Vagina (tissue), 2 donors: ENCODE measurements around the gene CLDN7. TPM values are rescaled to one million over a fixed set of nuclear protein-coding genes. Genes with fewer than 3 reads are reported as not detected.

Experiments used
- DNase-seq, 2 donors: peaks; one replicate each; pipeline ENCODE4 v3.0.0-alpha.2; 2017; ENCODE audit errors: extremely low spot score in 2 of 2
- H3K27ac ChIP-seq: fragments of 200-600 bp; sonication (generic); one replicate; pipeline ENCODE4 v1.5.1; 2019
- H3K27me3 ChIP-seq: fragments of 200-600 bp; sonication (generic); one replicate; pipeline ENCODE4 v1.5.1; 2019
- H3K36me3 ChIP-seq, 2 donors: fragments of 200-600 bp; sonication (generic); one replicate each; pipeline ENCODE4 v1.5.1; 2017 to 2019
- H3K4me1 ChIP-seq: fragments of 200-600 bp; sonication (generic); one replicate; pipeline ENCODE4 v1.5.1; 2019
- H3K4me3 ChIP-seq, 2 donors: fragments of 200-600 bp; sonication (generic); 1 replicate in 1 of 2; 2 replicates in 1 of 2; pipeline ENCODE4 v1.5.1; 2016 to 2019
- H3K9me3 ChIP-seq: fragments of 200-600 bp; sonication (generic); one replicate; pipeline ENCODE4 v1.5.1; 2019
- CTCF ChIP-seq, 3 experiments: fragments of 450-650 bp in 2 of 3; fragments of 200-600 bp in 1 of 3; sonication (generic) in 1 of 3; IDR thresholded peaks; one replicate each; pipeline ENCODE4 v1.5.1; 2017 to 2019; ENCODE audit warnings: antibody characterized with exemption in 3 of 3, mild to moderate bottlenecking in 2 of 3, moderate library complexity in 2 of 3
- POLR2A ChIP-seq, 2 donors: fragments of 450-650 bp; IDR thresholded peaks; one replicate each; pipeline ENCODE4 v1.6.1; 2017; ENCODE audit warnings: antibody characterized with exemption in 2 of 2, mild to moderate bottlenecking in 2 of 2, moderate library complexity in 2 of 2
- POLR2AphosphoS5 ChIP-seq, 2 donors: sonication (generic); formaldehyde crosslinking; IDR thresholded peaks; one replicate each; pipeline ENCODE4 v1.9.0; 2017; ENCODE audit warnings: antibody characterized with exemption in 2 of 2, mild to moderate bottlenecking in 2 of 2, low read depth in 1 of 2; ENCODE audit not compliant: insufficient read depth in 1 of 2
- intact Hi-C: fragments of 100-400 bp; cut with DNase I; formaldehyde crosslinking; loops from one replicate; pipeline ENCODE4 v1.15.1; 2023
- total RNA-seq: library from RNA; depleted of rRNA; stranded (reverse); fragments of >200 nt; gene quantifications from one replicate; pipeline ENCODE4 v1.2.3, GENCODE V29; 2016

The CLDN7 gene
- total RNA-seq, 1 donor from 2014 or later = 75.9 TPM

GRCh38 chr17:7254511-7254910 is 7.8 kb downstream of the CLDN7 start:
- peaks cover 29% of the 10 kb centered on the region for H3K4me1 ChIP-seq
- no peak overlapping the region for H3K4me3 ChIP-seq
- no peaks in the 10 kb centered on the region for H3K27me3 ChIP-seq
- H3K9me3 ChIP-seq = no peaks in the 10 kb centered on the region
- no peak for DNase-seq
- H3K36me3 ChIP-seq = peaks cover 0 to 15% of the 10 kb centered on the region in 2 donors
- TF ChIP-seq POLR2AphosphoS5 (IDR thresholded peaks at IDR 0.05; ENCODE audit: insufficient read depth in 1 of 2, low read depth in 1 of 2) (no peak), POLR2A (IDR thresholded peaks at IDR 0.05) (no peak)
- H3K27ac ChIP-seq = no peak overlapping the region
- intact Hi-C loops = loop anchor here (10.0 kb wide), 1 partner anchor 310 kb away; the partner anchor contains the start of gene SENP3

GRCh38 chr17:7253082-7253481 is 9.2 kb downstream of the CLDN7 start:
- TF ChIP-seq POLR2A (IDR thresholded peaks at IDR 0.05) (no peak), POLR2AphosphoS5 (IDR thresholded peaks at IDR 0.05; ENCODE audit: insufficient read depth in 1 of 2, low read depth in 1 of 2) (no peak), CTCF (IDR thresholded peaks at IDR 0.05) (no peak)
- no peak for DNase-seq
- Histone ChIP-seq H3K9me3 (no peaks in the 10 kb centered on the region), H3K27ac (peak overlapping the region; percentile 99), H3K4me3 (peak overlapping the region; percentile 92 to 99), H3K36me3 (peaks cover 0 to 15% of the 10 kb centered on the region in 2 donors), H3K4me1 (peaks cover 44% of the 10 kb centered on the region), H3K27me3 (no peaks in the 10 kb centered on the region)
- intact Hi-C loops = loop anchor here (10.0 kb wide), 1 partner anchor 312 kb away; the partner anchor contains the start of gene SENP3

- Histone ChIP-seq H3K27ac (peak within 1 kb of the TSS; percentile 99), H3K4me3 (peak within 1 kb of the TSS; percentile 92 to 99), H3K36me3 (peaks cover 0 to 15% of the 10 kb centered on the region in 2 donors), H3K9me3 (no peaks in the 10 kb centered on the region), H3K4me1 (peaks cover 50% of the 10 kb centered on the region), H3K27me3 (no peaks in the 10 kb centered on the region)
- TF ChIP-seq POLR2A (IDR thresholded peaks at IDR 0.05) = peak in 1 of 2 donors; percentile 40
- TF ChIP-seq POLR2AphosphoS5 (IDR thresholded peaks at IDR 0.05; ENCODE audit: insufficient read depth in 1 of 2, low read depth in 1 of 2) = peak; percentile 47 to 98
- TF ChIP-seq CTCF (IDR thresholded peaks at IDR 0.05) = no peak
- DNase-seq = peak in 1 of 2 donors; percentile 96
- intact Hi-C loops = loop anchor here (10.0 kb wide), 1 partner anchor 312 kb away; the partner anchor contains the start of gene SENP3
Observed at GRCh38 chr17:7252176-7253043, 9.9 kb downstream of the CLDN7 start, which contains the start of gene ELP5. Gene ELP5 (plus strand): TSS chr17:7252215. CDS start chr17:7252551, 336 bp downstream.

GRCh38 chr17:7251661-7252175 is 10.6 kb downstream of the CLDN7 start, which contains the start of gene CTDNEP1:
Gene CTDNEP1 (minus strand): TSS chr17:7251734. CDS start chr17:7251296, 438 bp downstream.
- Histone ChIP-seq H3K9me3 (no peaks in the 10 kb centered on the region), H3K27me3 (no peaks in the 10 kb centered on the region), H3K4me3 (peak within 1 kb of the TSS; percentile 92 to 99), H3K4me1 (peaks cover 50% of the 10 kb centered on the region), H3K27ac (peak within 1 kb of the TSS; percentile 99), H3K36me3 (peaks cover 0 to 19% of the 10 kb centered on the region in 2 donors)
- peak; percentile 100 for DNase-seq
- TF ChIP-seq POLR2A (IDR thresholded peaks at IDR 0.05) = peak in 1 of 2 donors; percentile 53
- TF ChIP-seq CTCF (IDR thresholded peaks at IDR 0.05) = no peak
- TF ChIP-seq POLR2AphosphoS5 (IDR thresholded peaks at IDR 0.05; ENCODE audit: insufficient read depth in 1 of 2, low read depth in 1 of 2) = peak in 1 of 2 donors; percentile 98
- intact Hi-C loops = loop anchor here (10.0 kb wide), 1 partner anchor 313 kb away; the partner anchor contains the start of gene SENP3
